A549 (cell line): ENCODE data around the gene OR51B2. TPM values are rescaled to one million over a fixed set of nuclear protein-coding genes. Genes with fewer than 3 reads are reported as not detected.
A peak's percentile ranks its signal among the peaks of the same experiment; 100 is the strongest.

ENCODE experiments used
- ATAC-seq, 2 experiments: fragments of 200-7000 bp in 1 of 2; fragments of >200 bp in 1 of 2; cut with Nextera tagmentation in 1 of 2; cut with Tn5 transposase in 1 of 2; 3 replicates each; pipeline versions ENCODE4 v1.8.0 to v1.9.1; 2018 to 2020; ENCODE audit warnings: mild to moderate bottlenecking in 1 of 2, moderate library complexity in 1 of 2
- CTCF ChIA-PET: fragments of 300-600 bp; sonication (Branson Sonifier 250); formaldehyde crosslinking; extraction: SDS; loops from one replicate; lab custom pipeline; 2021; ENCODE audit warnings: antibody characterized with exemption, inconsistent platforms; lab: Yijun Ruan, JAX
- POLR2A ChIA-PET: fragments of 350-600 bp; formaldehyde crosslinking; extraction: SDS; loops from one replicate; lab custom pipeline; 2021; ENCODE audit warnings: antibody characterized with exemption, inconsistent platforms; lab: Yijun Ruan, JAX
- DNase-seq, 2 experiments: peaks; one replicate each; pipeline versions ENCODE4 v3.0.0 to v3.0.0-alpha.2; 2011 to 2016; ENCODE audit warnings: low read depth in 1 of 2, low spot score in 1 of 2
- FAIRE-seq: peaks from 2 replicates; lab custom pipeline; 2011; peaks lifted over from hg19 to GRCh38; lab: Jason Lieb, UNC
- H3K27ac ChIP-seq, 2 experiments: fragments of >200 bp; sonication (Bioruptor Twin); formaldehyde crosslinking; 3 replicates each; pipeline ENCODE4 v1.5.1; 2016 to 2017
- H3K4me1 ChIP-seq: fragments of >200 bp; sonication (Bioruptor Twin); formaldehyde crosslinking; 3 replicates; pipeline ENCODE4 v1.6.1; 2016
- H3K4me2 ChIP-seq: fragments of >200 bp; sonication (Bioruptor Twin); formaldehyde crosslinking; 3 replicates; pipeline ENCODE4 v1.6.1; 2016
- H3K4me3 ChIP-seq: fragments of >200 bp; sonication (Bioruptor Twin); formaldehyde crosslinking; 3 replicates; pipeline ENCODE4 v1.5.1; 2016
- H3K9me3 ChIP-seq: fragments of >200 bp; sonication (Bioruptor Twin); formaldehyde crosslinking; 3 replicates; pipeline ENCODE4 v1.6.1; 2016
- BHLHE40 ChIP-seq: IDR thresholded peaks from 2 replicates; pipeline ENCODE4 v1.6.1; 2012; ENCODE audit warnings: low read depth, low read length, inconsistent platforms
- CBX2 ChIP-seq: fragments of 200-600 bp; sonication (generic); IDR thresholded peaks from 2 replicates; pipeline ENCODE4 v1.6.1; 2016; ENCODE audit warnings: low read depth, mild to moderate bottlenecking, borderline replicate concordance
- CBX8 ChIP-seq: fragments of 200-600 bp; sonication (generic); IDR thresholded peaks from 2 replicates; pipeline ENCODE4 v1.6.1; 2016
- CEBPB ChIP-seq, 2 experiments: fragments of >200 bp in 1 of 2; sonication (Bioruptor Twin) in 1 of 2; formaldehyde crosslinking in 1 of 2; IDR thresholded peaks; 2 replicates each; pipeline ENCODE4 v1.6.1; 2012 to 2016
- CHD4 ChIP-seq: fragments of 200-600 bp; sonication (generic); IDR thresholded peaks from 2 replicates; pipeline ENCODE4 v1.6.1; 2016; ENCODE audit warnings: antibody characterized with exemption, mild to moderate bottlenecking, borderline replicate concordance
- EHF ChIP-seq: fragments of 250-450 bp; sonication (Bioruptor Pico); IDR thresholded peaks from 2 replicates; pipeline ENCODE4 v1.5.0; 2020; ENCODE audit warnings: mild to moderate bottlenecking
- FOSL2 ChIP-seq, 2 experiments: fragments of 450-650 bp in 1 of 2; fragments of >200 bp in 1 of 2; sonication (Bioruptor Twin) in 1 of 2; formaldehyde crosslinking; IDR thresholded peaks; 2 replicates each; pipeline versions ENCODE4 v1.5.0 to v1.6.1; 2016 to 2020; ENCODE audit warnings: mild to moderate bottlenecking in 1 of 2, moderate library complexity in 1 of 2
- FOXS1 ChIP-seq: fragments of 250-450 bp; sonication (Bioruptor Pico); IDR thresholded peaks from 2 replicates; pipeline ENCODE4 v1.5.0; 2020; ENCODE audit warnings: mild to moderate bottlenecking, moderate library complexity
- HDAC2 ChIP-seq: fragments of 200-600 bp; sonication (generic); IDR thresholded peaks from 2 replicates; pipeline ENCODE4 v1.6.1; 2016
- HES2 ChIP-seq: fragments of >200 bp; sonication (Bioruptor Twin); formaldehyde crosslinking; IDR thresholded peaks from 2 replicates; pipeline ENCODE4 v1.6.1; 2016
- HOXB13 ChIP-seq: fragments of 250-450 bp; sonication (Bioruptor Pico); IDR thresholded peaks from 2 replicates; pipeline ENCODE4 v1.5.0; 2020; ENCODE audit warnings: low read depth, mild to moderate bottlenecking, moderate library complexity
- JUNB ChIP-seq: fragments of >200 bp; sonication (Bioruptor Twin); formaldehyde crosslinking; IDR thresholded peaks from 2 replicates; pipeline ENCODE4 v1.6.1; 2016
- KDM1A ChIP-seq: fragments of 200-600 bp; sonication (generic); IDR thresholded peaks from 2 replicates; pipeline ENCODE4 v1.6.1; 2016; ENCODE audit warnings: low read depth, mild to moderate bottlenecking
- KDM5A ChIP-seq: fragments of 200-600 bp; sonication (generic); IDR thresholded peaks from 2 replicates; pipeline ENCODE4 v1.6.1; 2016; ENCODE audit warnings: antibody characterized with exemption, mild to moderate bottlenecking
- MAFK ChIP-seq: fragments of 450-650 bp; IDR thresholded peaks from 2 replicates; pipeline ENCODE4 v1.6.1; 2014; ENCODE audit not compliant: partially characterized antibody
- NR3C1 ChIP-seq: fragments of >200 bp; sonication (Bioruptor Twin); formaldehyde crosslinking; IDR thresholded peaks from 3 replicates; pipeline ENCODE4 v1.6.1; 2017
- POLR2A ChIP-seq: IDR thresholded peaks from 2 replicates; pipeline ENCODE4 v1.6.1; 2012; ENCODE audit warnings: mild to moderate bottlenecking, low read length
- POLR2AphosphoS2 ChIP-seq: conservative IDR thresholded peaks from 2 replicates; pipeline ENCODE4 v1.6.1; 2012; ENCODE audit warnings: low read length, improper control_type of control experiment, inconsistent platforms
- RARB ChIP-seq: fragments of 250-450 bp; sonication (Bioruptor Pico); IDR thresholded peaks from 2 replicates; pipeline ENCODE4 v1.8.0; 2021; ENCODE audit warnings: mild to moderate bottlenecking, moderate library complexity
- RCOR1 ChIP-seq: fragments of 150-350 bp; IDR thresholded peaks from 2 replicates; pipeline ENCODE4 v1.6.1; 2014; ENCODE audit warnings: antibody characterized with exemption, low read length, low read depth
- RFX5 ChIP-seq: fragments of 450-650 bp; IDR thresholded peaks from 2 replicates; pipeline ENCODE4 v1.7.1; 2014; ENCODE audit warnings: antibody characterized with exemption, mild to moderate bottlenecking, moderate library complexity
- TFCP2L1 ChIP-seq: fragments of 250-450 bp; sonication (Bioruptor Pico); IDR thresholded peaks from 2 replicates; pipeline ENCODE4 v1.5.0; 2021; ENCODE audit warnings: mild to moderate bottlenecking
- TP53 ChIP-seq: fragments of 250-450 bp; sonication (Bioruptor Pico); IDR thresholded peaks from 2 replicates; pipeline ENCODE4 v1.5.0; 2021; ENCODE audit warnings: mild to moderate bottlenecking, moderate library complexity
- ZC3H11A ChIP-seq: fragments of 450-650 bp; IDR thresholded peaks from 2 replicates; pipeline ENCODE4 v1.6.1; 2014; ENCODE audit warnings: antibody characterized with exemption, mild to moderate bottlenecking
- ZFP36 ChIP-seq: fragments of 450-650 bp; IDR thresholded peaks from 2 replicates; pipeline ENCODE4 v1.6.1; 2014; ENCODE audit warnings: borderline replicate concordance; ENCODE audit not compliant: partially characterized antibody
- ZNF302 ChIP-seq: fragments of 250-450 bp; sonication (Bioruptor Pico); IDR thresholded peaks from 2 replicates; pipeline ENCODE4 v1.9.0; 2021; ENCODE audit warnings: inconsistent platforms, mild to moderate bottlenecking, moderate library complexity
- ZSCAN20 ChIP-seq: fragments of 250-450 bp; sonication (Bioruptor Pico); IDR thresholded peaks from 2 replicates; pipeline ENCODE4 v1.8.0; 2022; ENCODE audit warnings: mild to moderate bottlenecking, moderate library complexity
- whole genome bisulfite sequencing: methylation state at CpG from one replicate; pipeline ENCODE4 v1.1.6; 2017; ENCODE audit errors: missing lambda C conversion rate; 5-methylcytosine and 5-hydroxymethylcytosine counted together
- polyA plus RNA-seq, 4 experiments: library from polyadenylated mRNA; depleted of rRNA in 3 of 4; stranded (reverse); fragments of >200 nt; fragmentation: RNase III in 1 of 4; extraction: RNeasy Plus Mini Kit Qiagen cat#74134 plus additional on column Dnase treatment in 1 of 4; gene quantifications; 2 replicates in 3 of 4; 3 replicates in 1 of 4; pipeline ENCODE4 v1.2.3, GENCODE V29; 2011 to 2017
- TF ChIP-seq, protein P1 (sequence below): fragments of >200 bp; sonication (Bioruptor Twin); formaldehyde crosslinking; IDR thresholded peaks from 3 replicates; pipeline ENCODE4 v1.6.1; 2016
- TF ChIP-seq, protein P2 (sequence below): fragments of >200 bp; sonication (Bioruptor Twin); formaldehyde crosslinking; IDR thresholded peaks from 3 replicates; pipeline ENCODE4 v1.5.1; 2016
- TF ChIP-seq, protein P3 (sequence below): fragments of 150-350 bp; IDR thresholded peaks from 2 replicates; pipeline ENCODE4 v1.6.1; 2014; ENCODE audit warnings: low read depth, mild to moderate bottlenecking, low read length

Gene OR51B2
- polyA plus RNA-seq, 2 of the 4 experiments (the other 2 are of a cell fraction) = not detected

GRCh38 chr11:5279471-5280090 lies 44.5 kb downstream of the OR51B2 start:
- peak overlapping the region; percentile 57; the same call in 2 of the 3 replicates for H3K4me2 ChIP-seq
- H3K4me1 ChIP-seq = peaks cover 18% of the 10 kb centered on the region
- ChIA-PET CTCF (interaction anchor here (1.3 to 3.0 kb wide), 3 partner anchors 11 to 102 kb away, joined by 3 to 13 read pairs (median 5); no protein-coding TSS in a partner anchor), POLR2A (no interaction called here)
- no peak for TF ChIP-seq POLR2AphosphoS2
- TF ChIP-seq CHD4 = no peak
- TF ChIP-seq ZFP36 = no peak
- TF ChIP-seq CEBPB (IDR thresholded peaks at IDR 0.05) = no peak
- TF ChIP-seq CBX2 = no peak
- TF ChIP-seq BHLHE40 = no peak
- TF ChIP-seq HOXB13 (CRISPR knock-in tag) = no peak
- TF ChIP-seq HES2 = no peak
- no peak for TF ChIP-seq RFX5
- no peak for TF ChIP-seq HDAC2
- TF ChIP-seq RARB = no peak
- no peak for TF ChIP-seq TP53 (CRISPR knock-in tag)
- no peak for TF ChIP-seq CBX8
- TF ChIP-seq, protein P1, sequence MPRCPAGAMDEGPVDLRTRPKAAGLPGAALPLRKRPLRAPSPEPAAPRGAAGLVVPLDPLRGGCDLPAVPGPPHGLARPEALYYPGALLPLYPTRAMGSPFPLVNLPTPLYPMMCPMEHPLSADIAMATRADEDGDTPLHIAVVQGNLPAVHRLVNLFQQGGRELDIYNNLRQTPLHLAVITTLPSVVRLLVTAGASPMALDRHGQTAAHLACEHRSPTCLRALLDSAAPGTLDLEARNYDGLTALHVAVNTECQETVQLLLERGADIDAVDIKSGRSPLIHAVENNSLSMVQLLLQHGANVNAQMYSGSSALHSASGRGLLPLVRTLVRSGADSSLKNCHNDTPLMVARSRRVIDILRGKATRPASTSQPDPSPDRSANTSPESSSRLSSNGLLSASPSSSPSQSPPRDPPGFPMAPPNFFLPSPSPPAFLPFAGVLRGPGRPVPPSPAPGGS = no peak
- no peak for TF ChIP-seq JUNB
- H3K27ac ChIP-seq = peak overlapping the region; percentile 76 to 78
- H3K9me3 ChIP-seq = no peaks in the 10 kb centered on the region
- DNase-seq = no peak
- no peak overlapping the region for H3K4me3 ChIP-seq
- no peak for ATAC-seq
- FAIRE-seq = no peak
- WGBS = 92% methylated on average over 4 of the region's 4 CpGs

DNA sequence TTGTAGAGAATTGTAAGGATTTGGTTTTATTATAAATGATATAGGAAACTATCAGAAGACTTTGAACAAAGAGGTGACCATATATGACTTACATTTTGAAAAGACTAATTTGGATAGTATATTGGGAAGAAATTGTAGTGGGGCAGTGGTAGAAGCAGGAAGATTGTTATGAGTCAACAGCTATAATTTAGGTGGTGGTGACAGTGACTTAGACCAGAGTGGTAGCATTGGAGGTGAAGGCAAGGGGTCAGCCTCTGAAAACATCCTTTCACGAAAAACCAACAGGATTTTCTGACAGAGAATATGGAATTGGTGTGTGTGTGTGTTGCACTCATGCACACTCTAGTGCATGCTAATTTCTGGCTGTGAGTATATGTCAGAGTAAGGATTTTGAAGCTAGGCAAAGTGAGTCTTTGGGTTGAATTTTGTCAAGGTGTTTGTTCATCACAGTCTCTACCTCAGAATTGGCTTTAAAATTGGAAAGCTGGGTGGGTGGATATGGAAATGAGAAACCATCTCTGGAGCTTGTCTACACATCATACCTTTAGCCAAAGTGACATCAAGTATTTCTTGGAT lies 46.2 kb downstream of the OR51B2 start:
- Histone ChIP-seq H3K27ac (peak overlapping the region; percentile 57 to 78; a peak in 3 of 6 replicates), H3K4me3 (no peak overlapping the region), H3K4me1 (peaks cover 18% of the 10 kb centered on the region), H3K9me3 (no peaks in the 10 kb centered on the region), H3K4me2 (no peak overlapping the region)
- CTCF ChIA-PET = interaction anchor here (0.9 to 1.1 kb wide), 3 partner anchors 13 to 74 kb away, joined by 3 to 5 read pairs (median 3); no protein-coding TSS in a partner anchor
- POLR2A ChIA-PET = no interaction called here
- 94% methylated on average over 1 of the region's 1 CpG for WGBS
- DNase-seq (no peak), FAIRE-seq (peak; percentile 67)
- TF ChIP-seq, protein P2, sequence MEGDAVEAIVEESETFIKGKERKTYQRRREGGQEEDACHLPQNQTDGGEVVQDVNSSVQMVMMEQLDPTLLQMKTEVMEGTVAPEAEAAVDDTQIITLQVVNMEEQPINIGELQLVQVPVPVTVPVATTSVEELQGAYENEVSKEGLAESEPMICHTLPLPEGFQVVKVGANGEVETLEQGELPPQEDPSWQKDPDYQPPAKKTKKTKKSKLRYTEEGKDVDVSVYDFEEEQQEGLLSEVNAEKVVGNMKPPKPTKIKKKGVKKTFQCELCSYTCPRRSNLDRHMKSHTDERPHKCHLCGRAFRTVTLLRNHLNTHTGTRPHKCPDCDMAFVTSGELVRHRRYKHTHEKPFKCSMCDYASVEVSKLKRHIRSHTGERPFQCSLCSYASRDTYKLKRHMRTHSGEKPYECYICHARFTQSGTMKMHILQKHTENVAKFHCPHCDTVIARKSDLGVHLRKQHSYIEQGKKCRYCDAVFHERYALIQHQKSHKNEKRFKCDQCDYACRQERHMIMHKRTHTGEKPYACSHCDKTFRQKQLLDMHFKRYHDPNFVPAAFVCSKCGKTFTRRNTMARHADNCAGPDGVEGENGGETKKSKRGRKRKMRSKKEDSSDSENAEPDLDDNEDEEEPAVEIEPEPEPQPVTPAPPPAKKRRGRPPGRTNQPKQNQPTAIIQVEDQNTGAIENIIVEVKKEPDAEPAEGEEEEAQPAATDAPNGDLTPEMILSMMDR = no peak
- TF ChIP-seq, all 56 proteins: peak for 0
- no peak for ATAC-seq

GRCh38 chr11:5276697-5277096 lies 47.4 kb downstream of the OR51B2 start:
- H3K4me3 ChIP-seq = no peak overlapping the region
- WGBS = 73% methylated on average over 2 of the region's 2 CpGs
- no peak overlapping the region for H3K4me2 ChIP-seq
- no peaks in the 10 kb centered on the region for H3K9me3 ChIP-seq
- no peak for ATAC-seq
- DNase-seq = no peak
- CTCF ChIA-PET = interaction anchor here (0.6 to 0.7 kb wide), 2 partner anchors 39 to 212 kb away, joined by 3 read pairs; no protein-coding TSS in a partner anchor
- FAIRE-seq = no peak
- H3K4me1 ChIP-seq = peaks cover 18% of the 10 kb centered on the region
- 0 out of 6 replicates have a peak overlapping the region, but pooled peaks of 1 of the 2 experiments have one; percentile 19 for H3K27ac ChIP-seq
- POLR2A ChIA-PET = no interaction called here
- TF ChIP-seq NR3C1 (no peak), FOXS1 (CRISPR knock-in tag) (no peak), POLR2A (no peak), MAFK (no peak), RCOR1 (no peak), KDM5A (no peak), KDM1A (no peak), ZC3H11A (no peak), RFX5 (no peak), EHF (no peak), FOSL2 (IDR thresholded peaks at IDR 0.05) (no peak), FOSL2 (CRISPR knock-in tag; IDR thresholded peaks at IDR 0.05) (no peak), ZSCAN20 (CRISPR knock-in tag) (no peak), JUNB (no peak), ZNF302 (CRISPR knock-in tag) (no peak), TFCP2L1 (CRISPR knock-in tag) (no peak), CHD4 (no peak), BHLHE40 (no peak)
- TF ChIP-seq, protein P3, sequence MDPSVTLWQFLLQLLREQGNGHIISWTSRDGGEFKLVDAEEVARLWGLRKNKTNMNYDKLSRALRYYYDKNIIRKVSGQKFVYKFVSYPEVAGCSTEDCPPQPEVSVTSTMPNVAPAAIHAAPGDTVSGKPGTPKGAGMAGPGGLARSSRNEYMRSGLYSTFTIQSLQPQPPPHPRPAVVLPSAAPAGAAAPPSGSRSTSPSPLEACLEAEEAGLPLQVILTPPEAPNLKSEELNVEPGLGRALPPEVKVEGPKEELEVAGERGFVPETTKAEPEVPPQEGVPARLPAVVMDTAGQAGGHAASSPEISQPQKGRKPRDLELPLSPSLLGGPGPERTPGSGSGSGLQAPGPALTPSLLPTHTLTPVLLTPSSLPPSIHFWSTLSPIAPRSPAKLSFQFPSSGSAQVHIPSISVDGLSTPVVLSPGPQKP = no peak
- TF ChIP-seq, protein P1 = no peak
